ENCODE measurements around the gene PACS1. TPM values are rescaled to one million over a fixed set of nuclear protein-coding genes. Genes with fewer than 3 reads are reported as not detected.

PACS1 gene
- total RNA-seq, 1 donor from 2014 or later, result 30.6 TPM

DNA sequence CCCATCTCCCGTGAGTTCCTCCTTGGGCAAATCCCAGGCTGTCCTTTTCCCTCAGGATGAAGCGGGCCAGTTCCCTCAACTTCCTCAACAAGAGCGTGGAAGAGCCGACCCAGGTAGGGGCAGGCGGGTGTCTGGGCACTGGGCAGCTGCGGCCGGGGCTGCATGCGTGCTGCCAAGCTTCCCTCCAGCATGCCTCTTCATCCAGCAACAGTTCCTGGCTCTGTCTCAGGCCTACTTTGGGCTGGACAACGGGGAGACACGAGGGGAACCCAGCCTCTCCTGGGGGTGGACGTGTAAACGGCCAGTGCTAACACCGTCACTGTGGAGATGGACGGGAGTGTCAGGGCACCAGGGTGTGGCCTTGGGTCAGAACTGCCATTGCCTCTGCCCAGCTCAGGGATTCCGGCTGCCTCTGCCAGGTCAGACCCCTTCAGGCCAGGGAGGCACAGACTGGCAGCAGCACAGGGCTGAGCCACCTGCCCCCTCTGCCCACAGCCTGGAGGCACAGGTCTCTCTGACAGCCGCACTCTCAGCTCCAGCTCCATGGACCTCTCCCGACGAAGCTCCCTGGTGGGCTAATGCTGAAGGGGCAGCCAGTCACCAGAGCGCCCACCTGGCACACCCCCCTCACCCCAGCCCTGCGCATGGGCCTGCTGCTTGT is 196.4 kb downstream of the PACS1 start:
- Mint-ChIP-seq H3K36me3 (ENCODE audit: unreplicated experiment) (no peaks in the 10 kb centered on the region), H3K4me3 (ENCODE audit: unreplicated experiment) (peak overlapping the region; percentile 79), H3K27ac (ENCODE audit: unreplicated experiment) (peak overlapping the region; percentile 78), H3K9me3 (ENCODE audit: unreplicated experiment) (peaks cover 13% of the 10 kb centered on the region), H3K27me3 (ENCODE audit: unreplicated experiment) (peaks cover 19% of the 10 kb centered on the region), H3K4me1 (ENCODE audit: low read depth, unreplicated experiment) (peaks cover 4% of the 10 kb centered on the region)
- TF ChIP-seq, protein P1, sequence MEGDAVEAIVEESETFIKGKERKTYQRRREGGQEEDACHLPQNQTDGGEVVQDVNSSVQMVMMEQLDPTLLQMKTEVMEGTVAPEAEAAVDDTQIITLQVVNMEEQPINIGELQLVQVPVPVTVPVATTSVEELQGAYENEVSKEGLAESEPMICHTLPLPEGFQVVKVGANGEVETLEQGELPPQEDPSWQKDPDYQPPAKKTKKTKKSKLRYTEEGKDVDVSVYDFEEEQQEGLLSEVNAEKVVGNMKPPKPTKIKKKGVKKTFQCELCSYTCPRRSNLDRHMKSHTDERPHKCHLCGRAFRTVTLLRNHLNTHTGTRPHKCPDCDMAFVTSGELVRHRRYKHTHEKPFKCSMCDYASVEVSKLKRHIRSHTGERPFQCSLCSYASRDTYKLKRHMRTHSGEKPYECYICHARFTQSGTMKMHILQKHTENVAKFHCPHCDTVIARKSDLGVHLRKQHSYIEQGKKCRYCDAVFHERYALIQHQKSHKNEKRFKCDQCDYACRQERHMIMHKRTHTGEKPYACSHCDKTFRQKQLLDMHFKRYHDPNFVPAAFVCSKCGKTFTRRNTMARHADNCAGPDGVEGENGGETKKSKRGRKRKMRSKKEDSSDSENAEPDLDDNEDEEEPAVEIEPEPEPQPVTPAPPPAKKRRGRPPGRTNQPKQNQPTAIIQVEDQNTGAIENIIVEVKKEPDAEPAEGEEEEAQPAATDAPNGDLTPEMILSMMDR (IDR thresholded peaks at IDR 0.05; ENCODE audit: partially characterized antibody, unreplicated experiment), result no peak
- DNase-seq, result no peak

DNA sequence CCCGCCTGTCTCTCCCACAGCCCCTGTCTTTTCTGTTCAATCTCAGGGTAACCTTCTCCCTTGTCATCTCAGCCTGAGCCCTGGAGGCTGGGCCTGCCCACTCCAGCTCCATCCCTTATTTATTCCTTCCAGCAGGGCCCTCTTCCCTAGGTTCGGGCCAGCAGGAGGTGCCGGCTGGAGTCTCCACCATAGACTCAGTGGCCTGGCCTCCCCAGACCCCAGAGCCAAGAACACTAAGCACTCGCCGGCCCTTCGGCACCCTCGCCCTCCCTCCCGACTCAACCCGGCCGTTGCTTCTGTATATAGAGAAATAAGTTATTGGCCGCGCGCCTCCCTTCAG is 196.9 kb downstream of the PACS1 start:
- DNase-seq, result no peak
- Mint-ChIP-seq H3K27me3 (ENCODE audit: unreplicated experiment) (peaks cover 20% of the 10 kb centered on the region), H3K36me3 (ENCODE audit: unreplicated experiment) (no peaks in the 10 kb centered on the region), H3K27ac (ENCODE audit: unreplicated experiment) (peak overlapping the region; percentile 78), H3K4me3 (ENCODE audit: unreplicated experiment) (peak overlapping the region; percentile 79), H3K9me3 (ENCODE audit: unreplicated experiment) (peaks cover 13% of the 10 kb centered on the region), H3K4me1 (ENCODE audit: low read depth, unreplicated experiment) (peaks cover 4% of the 10 kb centered on the region)
- TF ChIP-seq, protein P1 (IDR thresholded peaks at IDR 0.05; ENCODE audit: partially characterized antibody, unreplicated experiment), result no peak

DNA sequence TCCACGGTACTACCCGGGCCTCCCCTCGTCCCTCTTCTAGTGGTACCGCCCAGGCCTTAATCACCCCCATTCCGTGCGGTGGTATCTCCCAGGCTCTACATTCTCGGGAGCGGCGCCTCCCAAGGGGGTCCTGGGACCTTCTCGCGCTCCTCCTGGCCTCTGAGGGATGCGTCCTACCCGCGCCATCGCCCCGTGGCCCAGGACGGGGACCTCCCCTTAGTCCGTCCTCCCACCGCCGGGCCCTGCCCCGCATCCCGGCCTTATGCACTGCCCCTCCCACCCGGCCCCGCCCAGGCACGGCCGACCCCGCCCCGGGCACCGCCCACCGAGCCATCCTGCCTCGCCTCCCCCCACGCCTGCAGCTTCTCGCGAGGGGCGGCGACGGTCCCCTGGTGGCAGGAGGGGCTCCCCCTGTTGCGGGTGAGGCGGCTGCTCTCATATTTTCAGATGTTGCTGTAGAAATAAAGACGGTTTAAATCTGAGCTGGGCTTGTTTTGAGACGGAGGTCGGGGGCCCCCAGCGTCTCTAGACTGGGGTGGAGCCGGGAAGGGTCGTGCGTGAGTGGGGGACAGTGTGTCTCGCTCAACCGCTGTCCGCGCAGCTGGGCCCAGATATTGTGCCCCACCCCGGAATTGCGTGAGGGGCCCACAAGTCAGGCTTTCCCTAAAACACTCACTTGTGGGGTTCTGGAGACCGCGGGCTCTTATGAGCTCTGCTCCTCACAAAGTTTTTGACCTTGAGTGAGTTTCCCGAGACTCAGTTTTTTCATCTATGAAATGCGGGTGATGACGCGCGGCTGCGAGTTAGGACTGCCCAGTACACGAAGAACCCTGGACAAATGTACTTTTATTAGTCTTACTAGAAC is 197.5 kb downstream of the PACS1 start:
- TF ChIP-seq, protein P1 (IDR thresholded peaks at IDR 0.05; ENCODE audit: partially characterized antibody, unreplicated experiment), result peak; percentile 12
- Mint-ChIP-seq H3K4me3 (ENCODE audit: unreplicated experiment) (peak overlapping the region; percentile 98), H3K27ac (ENCODE audit: unreplicated experiment) (peak overlapping the region; percentile 93), H3K36me3 (ENCODE audit: unreplicated experiment) (no peaks in the 10 kb centered on the region), H3K27me3 (ENCODE audit: unreplicated experiment) (peaks cover 19% of the 10 kb centered on the region), H3K4me1 (ENCODE audit: low read depth, unreplicated experiment) (peaks cover 4% of the 10 kb centered on the region), H3K9me3 (ENCODE audit: unreplicated experiment) (peaks cover 13% of the 10 kb centered on the region)
- DNase-seq, result peak; percentile 92

DNA sequence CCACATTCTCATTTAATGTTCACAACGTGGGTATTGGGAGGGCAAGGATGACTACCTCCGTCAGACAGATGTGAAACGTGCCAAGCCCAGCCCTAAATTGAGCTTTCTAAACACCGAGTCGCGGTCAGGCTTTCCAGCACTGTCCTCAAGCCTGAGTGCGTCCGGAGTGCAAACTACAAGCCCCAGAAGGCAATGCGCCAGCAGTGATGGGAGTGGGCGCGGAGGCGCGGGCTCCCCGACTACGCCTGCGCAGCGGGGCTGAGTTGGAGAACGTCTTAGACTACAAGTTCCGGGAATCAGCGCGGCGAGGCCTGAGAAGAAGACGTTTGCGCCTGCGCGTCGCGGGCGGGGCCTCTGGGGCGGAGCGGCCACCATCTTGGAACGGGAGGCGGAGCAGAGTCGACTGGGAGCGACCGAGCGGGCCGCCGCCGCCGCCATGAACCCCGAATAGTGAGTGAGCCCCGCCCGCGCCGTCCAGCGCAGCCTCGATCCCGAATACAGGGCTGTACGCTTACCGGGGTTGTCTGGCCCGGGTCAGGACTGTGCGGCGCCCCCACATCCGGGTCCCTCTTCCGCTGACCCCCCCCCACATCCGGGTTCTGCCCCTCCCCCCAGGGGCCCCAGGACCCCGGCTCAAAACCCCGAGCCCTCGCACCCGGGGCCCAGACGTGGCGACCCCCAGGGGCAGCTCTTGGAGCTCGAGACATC is 198.3 kb downstream of the PACS1 start, which contains the start of gene RAB1B:
Gene RAB1B, plus strand, starts transcription at position 396 of the 708 bp plus-strand sequence. Its CDS starts 41 bp downstream, at position 437.
- Mint-ChIP-seq H3K9me3 (ENCODE audit: unreplicated experiment) (peaks cover 14% of the 10 kb centered on the region), H3K36me3 (ENCODE audit: unreplicated experiment) (peaks cover 1% of the 10 kb centered on the region), H3K4me3 (ENCODE audit: unreplicated experiment) (peak within 1 kb of the TSS; percentile 98), H3K4me1 (ENCODE audit: low read depth, unreplicated experiment) (peaks cover 4% of the 10 kb centered on the region), H3K27ac (ENCODE audit: unreplicated experiment) (peak within 1 kb of the TSS; percentile 93), H3K27me3 (ENCODE audit: unreplicated experiment) (peaks cover 17% of the 10 kb centered on the region)
- peak; percentile 100 for DNase-seq
- TF ChIP-seq, protein P1 (IDR thresholded peaks at IDR 0.05; ENCODE audit: partially characterized antibody, unreplicated experiment), result no peak

All from glutamatergic neuron (in vitro differentiated cells).